HepG2 (cell line): ENCODE measurements around the gene METTL27. TPM values are rescaled to one million over a fixed set of nuclear protein-coding genes. Genes with fewer than 3 reads are reported as not detected.

ENCODE experiments used
- ARNT2 ChIP-seq: sonication (generic); formaldehyde crosslinking; IDR thresholded peaks from 2 replicates; pipeline ENCODE4 v1.8.0; 2022; ENCODE audit warnings: mild to moderate bottlenecking, low read depth, missing genetic modification reagents, moderate library complexity
- ATF7 ChIP-seq, 2 experiments: fragments of 450-650 bp in 1 of 2; sonication (generic) in 1 of 2; formaldehyde crosslinking in 1 of 2; IDR thresholded peaks; 2 replicates each; pipeline versions ENCODE4 v1.4.0 to v1.6.1; 2016 to 2020; ENCODE audit warnings: antibody characterized with exemption in 1 of 2, mild to moderate bottlenecking in 1 of 2, missing genetic modification reagents in 1 of 2
- HCFC1 ChIP-seq: fragments of 150-350 bp; IDR thresholded peaks from 2 replicates; pipeline ENCODE4 v1.6.1; 2014; ENCODE audit warnings: low read depth, low read length
- HNRNPH1 ChIP-seq: fragments of 200-400 bp; formaldehyde crosslinking; optimal IDR thresholded peaks from 2 replicates; pipeline ENCODE3; 2017; ENCODE audit warnings: mild to moderate bottlenecking, low read depth, low read length
- HNRNPLL ChIP-seq: fragments of 200-400 bp; formaldehyde crosslinking; IDR thresholded peaks from 2 replicates; pipeline ENCODE4 v1.6.1; 2017; ENCODE audit warnings: mild to moderate bottlenecking, low read depth, low read length; ENCODE audit not compliant: poor library complexity, severe bottlenecking
- HOXA7 ChIP-seq: sonication (generic); formaldehyde crosslinking; IDR thresholded peaks from 2 replicates; pipeline ENCODE4 v1.8.1; 2022; ENCODE audit warnings: mild to moderate bottlenecking, missing genetic modification reagents, moderate library complexity
- JDP2 ChIP-seq: sonication (generic); formaldehyde crosslinking; IDR thresholded peaks from 2 replicates; pipeline ENCODE4 v1.8.1; 2022; ENCODE audit warnings: missing genetic modification reagents, borderline replicate concordance
- MAFF ChIP-seq: IDR thresholded peaks from 2 replicates; pipeline ENCODE4 v1.6.1; 2011; ENCODE audit warnings: low read depth, low read length, improper control_type of control experiment
- NAIF1 ChIP-seq: sonication (generic); formaldehyde crosslinking; IDR thresholded peaks from 2 replicates; pipeline ENCODE4 v1.5.0; 2020; ENCODE audit warnings: mild to moderate bottlenecking, missing genetic modification reagents, borderline replicate concordance
- NR2F2 ChIP-seq: IDR thresholded peaks from 2 replicates; pipeline ENCODE4 v1.6.1; 2012; ENCODE audit warnings: low read depth, inconsistent platforms, borderline replicate concordance
- NR2F6 ChIP-seq, 2 experiments: IDR thresholded peaks; 2 replicates each; pipeline ENCODE4 v1.6.1; 2016; ENCODE audit warnings: antibody characterized with exemption in 1 of 2, mild to moderate bottlenecking in 1 of 2
- POGZ ChIP-seq: sonication (generic); formaldehyde crosslinking; IDR thresholded peaks from 2 replicates; pipeline ENCODE4 v1.4.0; 2020; ENCODE audit warnings: mild to moderate bottlenecking, missing genetic modification reagents
- PTBP1 ChIP-seq: fragments of 200-400 bp; formaldehyde crosslinking; IDR thresholded peaks from 2 replicates; pipeline ENCODE4 v1.6.1; 2018; ENCODE audit warnings: low read length, low read depth; ENCODE audit not compliant: poor library complexity, severe bottlenecking
- ZFX ChIP-seq: sonication (generic); formaldehyde crosslinking; IDR thresholded peaks from 2 replicates; pipeline ENCODE4 v1.4.0; 2020; ENCODE audit warnings: mild to moderate bottlenecking, low read depth, missing genetic modification reagents, moderate library complexity
- ZFY ChIP-seq: sonication (generic); formaldehyde crosslinking; IDR thresholded peaks from 2 replicates; pipeline ENCODE4 v1.4.0; 2020; ENCODE audit warnings: missing genetic modification reagents
- ZNF337 ChIP-seq: sonication (generic); formaldehyde crosslinking; IDR thresholded peaks from 2 replicates; pipeline ENCODE4 v1.5.1; 2020; ENCODE audit warnings: missing genetic modification reagents, low read depth, mild to moderate bottlenecking, borderline replicate concordance
- ZNF44 ChIP-seq: sonication (generic); formaldehyde crosslinking; IDR thresholded peaks from 2 replicates; pipeline ENCODE4 v1.5.1; 2020; ENCODE audit warnings: mild to moderate bottlenecking, missing genetic modification reagents
- ZNF547 ChIP-seq: sonication (generic); formaldehyde crosslinking; IDR thresholded peaks from 2 replicates; pipeline ENCODE4 v1.5.1; 2020; ENCODE audit warnings: mild to moderate bottlenecking, missing genetic modification reagents
- ZNF557 ChIP-seq: sonication (generic); formaldehyde crosslinking; IDR thresholded peaks from 2 replicates; pipeline ENCODE4 v1.4.0; 2020; ENCODE audit warnings: missing genetic modification reagents
- ZNF562 ChIP-seq: sonication (generic); formaldehyde crosslinking; IDR thresholded peaks from 2 replicates; pipeline ENCODE4 v1.8.0; 2022; ENCODE audit warnings: missing genetic modification reagents, borderline replicate concordance
- ZNF576 ChIP-seq: sonication (generic); formaldehyde crosslinking; IDR thresholded peaks from 2 replicates; pipeline ENCODE4 v1.4.0; 2020; ENCODE audit warnings: mild to moderate bottlenecking, missing genetic modification reagents
- polyA plus RNA-seq, 8 experiments: library from polyadenylated mRNA; depleted of rRNA in 3 of 8; stranded (reverse) in 7 of 8; unstranded in 1 of 8; fragments of >200 nt; fragmentation: Illumina TruSeq in 4 of 8; extraction: Trizol in 4 of 8; gene quantifications; 2 replicates each; pipeline versions ENCODE4 v1.2.1 to v1.2.3, GENCODE V29; 2011 to 2016; ENCODE audit warnings: low read depth in 4 of 8, missing spikeins in 1 of 8, mixed read lengths in 1 of 8; ENCODE audit not compliant: insufficient read depth in 1 of 8
- total RNA-seq, 5 experiments: library from RNA; depleted of rRNA; stranded (reverse); fragments of >200 nt; fragmentation: Illumina TruSeq; extraction: Trizol; gene quantifications; 2 replicates each; pipeline ENCODE4 v1.2.3, GENCODE V29; 2016; ENCODE audit warnings: low read depth in 1 of 5
- TF ChIP-seq, protein P1 (sequence below): sonication (generic); formaldehyde crosslinking; IDR thresholded peaks from 2 replicates; pipeline ENCODE4 v1.5.0; 2020; ENCODE audit warnings: mild to moderate bottlenecking, missing genetic modification reagents
- TF ChIP-seq, protein P2 (sequence below): sonication (generic); formaldehyde crosslinking; IDR thresholded peaks from 2 replicates; pipeline ENCODE4 v1.5.0; 2020; ENCODE audit warnings: missing genetic modification reagents, mild to moderate bottlenecking, borderline replicate concordance
- TF ChIP-seq, protein P3 (sequence below): sonication (generic); formaldehyde crosslinking; conservative IDR thresholded peaks from 2 replicates; pipeline ENCODE4 v1.8.0; 2022; ENCODE audit warnings: low read depth, missing genetic modification reagents
- TF ChIP-seq, protein P4 (sequence below): sonication (generic); formaldehyde crosslinking; conservative IDR thresholded peaks from 2 replicates; pipeline ENCODE4 v1.4.0; 2020; ENCODE audit warnings: missing genetic modification reagents

Gene METTL27
- total and polyA plus RNA-seq, 2 of the 13 experiments (the other 11 are each of a cell fraction or from before 2014, with no cell fraction given), result 2.0 to 3.0 TPM

DNA sequence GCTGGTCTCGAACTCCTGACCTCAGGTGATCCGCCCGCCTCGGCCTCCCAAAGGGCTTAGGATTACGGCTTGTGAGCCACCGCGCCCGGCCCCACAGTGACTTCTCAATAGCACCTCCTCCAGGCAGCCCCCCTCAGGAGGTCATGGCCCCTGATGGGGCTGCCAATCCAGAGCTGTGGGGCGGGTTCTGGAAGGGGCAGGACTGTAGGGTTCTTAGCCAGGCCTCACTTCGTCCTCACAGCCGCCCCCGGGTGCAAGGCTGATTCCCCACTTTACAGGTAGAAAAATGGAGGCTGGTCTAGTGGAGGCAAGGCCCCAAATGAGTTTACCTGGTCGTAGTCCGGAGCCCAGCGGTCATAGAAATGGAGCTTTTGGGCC is 638 bp downstream of the METTL27 start (continued):
- TF ChIP-seq ATF7 (IDR thresholded peaks at IDR 0.05) (no peak), ATF7 (CRISPR knock-in tag; IDR thresholded peaks at IDR 0.05) (no peak), ZNF337 (no peak), ARNT2 (CRISPR knock-in tag) (no peak), HCFC1 (no peak), POGZ (CRISPR knock-in tag) (no peak), HNRNPH1 (no peak), ZNF44 (no peak), NAIF1 (CRISPR knock-in tag) (no peak), PTBP1 (peak; percentile 13), NR2F2 (0 out of 2 replicates have a peak, but pooled peaks have one; percentile 15), ZFX (CRISPR knock-in tag) (no peak), MAFF (no peak), ZNF576 (CRISPR knock-in tag) (no peak), NR2F6 (IDR thresholded peaks at IDR 0.05) (peak; percentile 67), NR2F6 (CRISPR knock-in tag; IDR thresholded peaks at IDR 0.05) (peak; percentile 54), ZNF562 (CRISPR knock-in tag) (no peak), HOXA7 (no peak), JDP2 (no peak), ZNF547 (CRISPR knock-in tag) (no peak), ZFY (CRISPR knock-in tag) (0 out of 2 replicates have a peak, but pooled peaks have one; percentile 13), HNRNPLL (peak; percentile 2), ZNF557 (CRISPR knock-in tag) (no peak)
- TF ChIP-seq, protein P1, sequence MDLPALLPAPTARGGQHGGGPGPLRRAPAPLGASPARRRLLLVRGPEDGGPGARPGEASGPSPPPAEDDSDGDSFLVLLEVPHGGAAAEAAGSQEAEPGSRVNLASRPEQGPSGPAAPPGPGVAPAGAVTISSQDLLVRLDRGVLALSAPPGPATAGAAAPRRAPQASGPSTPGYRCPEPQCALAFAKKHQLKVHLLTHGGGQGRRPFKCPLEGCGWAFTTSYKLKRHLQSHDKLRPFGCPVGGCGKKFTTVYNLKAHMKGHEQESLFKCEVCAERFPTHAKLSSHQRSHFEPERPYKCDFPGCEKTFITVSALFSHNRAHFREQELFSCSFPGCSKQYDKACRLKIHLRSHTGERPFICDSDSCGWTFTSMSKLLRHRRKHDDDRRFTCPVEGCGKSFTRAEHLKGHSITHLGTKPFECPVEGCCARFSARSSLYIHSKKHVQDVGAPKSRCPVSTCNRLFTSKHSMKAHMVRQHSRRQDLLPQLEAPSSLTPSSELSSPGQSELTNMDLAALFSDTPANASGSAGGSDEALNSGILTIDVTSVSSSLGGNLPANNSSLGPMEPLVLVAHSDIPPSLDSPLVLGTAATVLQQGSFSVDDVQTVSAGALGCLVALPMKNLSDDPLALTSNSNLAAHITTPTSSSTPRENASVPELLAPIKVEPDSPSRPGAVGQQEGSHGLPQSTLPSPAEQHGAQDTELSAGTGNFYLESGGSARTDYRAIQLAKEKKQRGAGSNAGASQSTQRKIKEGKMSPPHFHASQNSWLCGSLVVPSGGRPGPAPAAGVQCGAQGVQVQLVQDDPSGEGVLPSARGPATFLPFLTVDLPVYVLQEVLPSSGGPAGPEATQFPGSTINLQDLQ (CRISPR knock-in tag), result no peak
- TF ChIP-seq, protein P2, sequence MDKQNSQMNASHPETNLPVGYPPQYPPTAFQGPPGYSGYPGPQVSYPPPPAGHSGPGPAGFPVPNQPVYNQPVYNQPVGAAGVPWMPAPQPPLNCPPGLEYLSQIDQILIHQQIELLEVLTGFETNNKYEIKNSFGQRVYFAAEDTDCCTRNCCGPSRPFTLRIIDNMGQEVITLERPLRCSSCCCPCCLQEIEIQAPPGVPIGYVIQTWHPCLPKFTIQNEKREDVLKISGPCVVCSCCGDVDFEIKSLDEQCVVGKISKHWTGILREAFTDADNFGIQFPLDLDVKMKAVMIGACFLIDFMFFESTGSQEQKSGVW, result no peak
- TF ChIP-seq, protein P3, sequence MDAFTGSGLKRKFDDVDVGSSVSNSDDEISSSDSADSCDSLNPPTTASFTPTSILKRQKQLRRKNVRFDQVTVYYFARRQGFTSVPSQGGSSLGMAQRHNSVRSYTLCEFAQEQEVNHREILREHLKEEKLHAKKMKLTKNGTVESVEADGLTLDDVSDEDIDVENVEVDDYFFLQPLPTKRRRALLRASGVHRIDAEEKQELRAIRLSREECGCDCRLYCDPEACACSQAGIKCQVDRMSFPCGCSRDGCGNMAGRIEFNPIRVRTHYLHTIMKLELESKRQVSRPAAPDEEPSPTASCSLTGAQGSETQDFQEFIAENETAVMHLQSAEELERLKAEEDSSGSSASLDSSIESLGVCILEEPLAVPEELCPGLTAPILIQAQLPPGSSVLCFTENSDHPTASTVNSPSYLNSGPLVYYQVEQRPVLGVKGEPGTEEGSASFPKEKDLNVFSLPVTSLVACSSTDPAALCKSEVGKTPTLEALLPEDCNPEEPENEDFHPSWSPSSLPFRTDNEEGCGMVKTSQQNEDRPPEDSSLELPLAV (CRISPR knock-in tag), result no peak
- TF ChIP-seq, protein P4, sequence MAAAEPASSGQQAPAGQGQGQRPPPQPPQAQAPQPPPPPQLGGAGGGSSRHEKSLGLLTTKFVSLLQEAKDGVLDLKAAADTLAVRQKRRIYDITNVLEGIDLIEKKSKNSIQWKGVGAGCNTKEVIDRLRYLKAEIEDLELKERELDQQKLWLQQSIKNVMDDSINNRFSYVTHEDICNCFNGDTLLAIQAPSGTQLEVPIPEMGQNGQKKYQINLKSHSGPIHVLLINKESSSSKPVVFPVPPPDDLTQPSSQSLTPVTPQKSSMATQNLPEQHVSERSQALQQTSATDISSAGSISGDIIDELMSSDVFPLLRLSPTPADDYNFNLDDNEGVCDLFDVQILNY (CRISPR knock-in tag), result no peak
